T-helper 22 cell (primary cell): ENCODE results near the gene ATOH8.

Source experiments
- DNase-seq: peaks from one replicate; pipeline ENCODE4 v3.0.0-alpha.2; 2020; ENCODE audit warnings: low read depth

ATOH8 gene

DNA sequence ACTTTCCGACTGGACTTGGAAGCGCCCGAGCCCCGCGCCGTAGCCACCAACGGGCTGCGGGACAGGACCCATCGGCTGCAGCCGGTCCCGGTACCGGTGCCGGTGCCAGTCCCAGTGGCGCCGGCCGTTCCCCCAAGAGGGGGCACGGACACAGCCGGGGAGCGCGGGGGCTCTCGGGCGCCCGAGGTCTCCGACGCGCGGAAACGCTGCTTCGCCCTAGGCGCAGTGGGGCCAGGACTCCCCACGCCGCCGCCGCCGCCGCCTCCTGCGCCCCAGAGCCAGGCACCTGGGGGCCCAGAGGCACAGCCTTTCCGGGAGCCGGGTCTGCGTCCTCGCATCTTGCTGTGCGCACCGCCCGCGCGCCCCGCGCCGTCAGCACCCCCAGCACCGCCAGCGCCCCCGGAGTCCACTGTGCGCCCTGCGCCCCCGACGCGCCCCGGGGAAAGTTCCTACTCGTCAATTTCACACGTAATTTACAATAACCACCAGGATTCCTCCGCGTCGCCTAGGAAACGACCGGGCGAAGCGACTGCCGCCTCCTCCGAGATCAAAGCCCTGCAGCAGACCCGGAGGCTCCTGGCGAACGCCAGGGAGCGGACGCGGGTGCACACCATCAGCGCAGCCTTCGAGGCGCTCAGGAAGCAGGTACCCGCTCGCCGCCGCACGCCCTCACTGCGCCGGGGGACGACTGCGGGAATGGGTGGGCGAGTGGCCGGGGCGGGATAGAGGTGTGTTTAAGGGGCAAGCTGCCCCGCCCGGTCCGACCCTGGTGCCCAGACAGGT is 713 bp downstream of the ATOH8 start:
- no peak for DNase-seq

DNA sequence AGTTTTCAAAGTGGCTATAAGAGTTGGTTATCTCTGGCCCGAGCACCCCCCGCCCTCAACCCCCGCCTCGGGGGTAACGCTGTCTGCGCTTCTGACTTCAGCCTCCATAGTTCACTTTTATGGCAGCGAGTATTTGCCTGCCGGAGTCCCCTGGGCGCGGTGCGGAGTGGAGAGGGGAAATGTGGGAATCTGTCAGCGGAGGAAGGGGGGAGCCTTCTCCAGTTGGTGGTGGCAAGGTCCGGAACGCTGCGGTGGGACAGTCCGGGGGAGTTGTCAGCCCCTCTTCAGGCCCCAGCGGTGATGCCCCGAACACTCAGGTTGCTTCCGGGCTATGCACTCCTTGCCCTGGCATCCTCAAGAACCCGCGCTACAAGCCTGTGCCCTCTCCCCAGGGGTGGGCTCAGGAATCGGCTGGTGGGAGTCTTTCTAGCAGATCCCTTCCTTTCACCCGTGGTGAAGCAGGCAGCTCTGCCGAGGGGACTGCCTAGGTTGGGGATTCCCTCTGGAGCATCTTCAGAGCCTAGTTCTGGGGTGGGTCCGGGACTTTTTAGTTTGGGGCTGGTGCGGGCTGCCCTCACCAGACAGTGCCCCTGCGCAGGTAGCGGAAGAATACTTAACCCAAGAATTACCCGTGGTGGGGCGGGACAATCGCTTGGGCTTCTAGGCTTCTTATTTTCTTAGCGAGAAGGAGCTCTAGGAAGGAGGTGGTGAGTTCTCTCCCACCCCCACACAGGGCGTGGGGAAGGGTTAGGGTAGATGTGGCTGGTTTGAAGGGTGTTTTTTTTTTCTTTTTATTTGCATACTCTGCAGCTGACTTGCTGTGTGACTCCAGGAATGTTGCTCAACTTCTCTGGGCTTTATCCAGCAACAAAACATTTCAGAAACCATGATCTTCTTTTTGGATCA is 1.6 kb downstream of the ATOH8 start:
- DNase-seq: no peak

GRCh38 chr2:85756195-85756594 is 2.4 kb downstream of the ATOH8 start:
- no peak for DNase-seq

DNA sequence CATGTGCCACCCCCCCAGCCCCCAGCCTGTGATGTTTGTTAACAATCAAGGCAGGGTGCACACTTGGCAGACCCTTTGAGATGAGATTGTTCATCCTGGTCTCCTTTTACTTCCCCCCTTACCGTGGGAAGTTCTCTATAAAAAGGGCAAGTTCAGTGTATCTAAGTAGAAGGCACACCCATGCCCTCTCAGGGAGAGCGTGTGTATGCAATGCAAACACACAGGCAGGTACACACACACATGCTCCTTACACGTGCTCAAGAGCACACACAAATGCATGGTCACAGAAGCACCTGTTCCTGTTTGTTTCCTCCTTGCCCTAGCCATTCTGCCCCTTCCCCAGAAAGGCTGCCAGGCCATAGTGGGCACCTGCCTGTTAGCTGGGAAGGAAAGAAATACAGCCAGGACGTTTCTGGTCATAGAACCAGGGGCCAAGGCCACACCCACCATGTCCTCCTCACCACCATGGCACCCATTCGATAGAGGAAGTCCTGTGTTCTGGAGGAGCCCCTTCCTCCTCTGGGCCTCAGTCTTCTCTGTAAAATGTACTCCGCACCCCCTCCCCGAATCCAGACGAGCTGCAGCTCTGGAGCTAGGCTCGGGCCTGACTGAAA is 3.1 kb downstream of the ATOH8 start:
- no peak for DNase-seq

GRCh38 chr2:85757860-85758259 is 4.1 kb downstream of the ATOH8 start:
- no peak for DNase-seq

- no peak for DNase-seq
Observed at GRCh38 chr2:85758361-85759256, 4.8 kb downstream of the ATOH8 start.

DNA sequence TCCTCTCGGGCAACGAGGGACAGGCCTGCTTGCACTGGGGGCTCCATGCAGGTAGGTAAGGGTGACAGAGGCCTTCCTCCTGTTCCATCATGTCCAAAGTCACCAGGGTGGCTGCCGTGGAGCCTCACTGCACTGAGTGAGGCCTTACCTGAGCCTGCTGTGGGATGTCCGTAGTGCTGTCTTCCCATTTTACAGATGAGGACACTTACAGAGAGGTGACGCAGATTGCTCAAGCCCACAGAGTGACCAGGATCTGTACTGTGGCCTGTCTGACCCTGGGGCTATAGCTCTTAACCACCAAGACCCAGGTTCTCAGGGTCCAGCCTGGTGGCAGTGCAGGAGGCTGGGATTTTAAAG is 5.4 kb downstream of the ATOH8 start:
- no peak for DNase-seq

DNA sequence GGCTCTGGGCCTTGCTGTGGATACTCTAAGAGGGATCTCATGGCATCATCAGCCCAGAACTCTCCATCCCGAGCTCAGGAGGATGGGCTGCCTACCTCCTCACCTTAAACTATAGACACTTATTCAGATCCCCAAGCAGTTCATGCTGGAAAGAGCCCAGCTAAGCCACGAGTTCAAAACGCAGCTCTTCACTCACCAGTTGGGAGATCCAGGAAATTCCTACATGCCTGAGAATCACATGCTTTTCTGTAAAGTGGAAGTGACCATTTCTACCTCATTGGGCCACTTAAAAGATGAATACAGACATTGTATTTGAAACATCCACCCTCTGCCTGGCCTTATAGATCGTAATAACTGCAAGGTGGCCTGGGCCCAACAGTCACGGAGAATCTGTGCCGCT is 6.6 kb downstream of the ATOH8 start:
- no peak for DNase-seq

GRCh38 chr2:85760872-85761271 is 7.1 kb downstream of the ATOH8 start:
- DNase-seq: no peak

GRCh38 chr2:85761512-85761944 is 7.7 kb downstream of the ATOH8 start:
- no peak for DNase-seq

- no peak for DNase-seq
Observed at GRCh38 chr2:85761946-85762345, 8.2 kb downstream of the ATOH8 start.

DNA sequence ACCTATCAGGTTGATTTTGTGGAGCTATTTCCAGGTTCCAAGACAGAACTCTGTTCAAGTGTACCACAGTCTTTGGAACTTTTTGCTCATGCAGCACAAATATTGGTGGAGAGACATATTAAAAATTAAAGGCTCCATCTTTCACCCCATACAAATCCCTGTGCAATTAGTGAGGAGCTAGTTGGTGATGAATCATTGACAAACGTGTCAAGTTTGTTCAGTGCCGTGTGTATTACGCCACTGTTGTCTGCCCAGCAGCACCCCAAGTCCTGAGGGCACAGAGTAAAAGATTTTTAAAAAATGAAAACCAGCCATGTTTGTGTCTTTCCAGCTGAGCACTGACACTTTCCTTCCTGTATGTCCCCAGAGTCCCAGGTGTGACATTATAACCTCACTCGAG is 9.3 kb downstream of the ATOH8 start:
- DNase-seq: no peak

GRCh38 chr2:85763831-85764230 is 10.0 kb downstream of the ATOH8 start:
- DNase-seq: no peak

GRCh38 chr2:85765081-85765731 is 11.4 kb downstream of the ATOH8 start:
- no peak for DNase-seq

DNA sequence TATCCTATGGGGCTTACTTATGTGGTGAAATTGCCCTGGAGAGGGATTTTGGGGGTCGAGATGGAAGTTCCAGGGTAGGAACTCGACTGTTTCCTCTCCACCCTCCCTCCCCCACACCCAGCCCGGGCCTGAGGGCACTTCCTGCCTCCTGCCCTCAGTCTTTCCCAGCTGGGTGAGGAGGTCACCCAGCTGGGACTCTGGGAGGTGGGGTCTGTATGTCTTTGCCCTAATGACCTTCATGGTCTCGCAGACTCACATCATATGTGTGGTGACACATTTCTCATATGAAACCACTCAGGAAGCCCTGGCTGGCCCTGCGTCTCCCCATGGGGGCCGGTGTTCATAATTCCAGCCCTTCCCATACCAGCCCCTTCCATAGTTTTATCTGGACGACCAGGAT is 12.4 kb downstream of the ATOH8 start:
- no peak for DNase-seq

DNA sequence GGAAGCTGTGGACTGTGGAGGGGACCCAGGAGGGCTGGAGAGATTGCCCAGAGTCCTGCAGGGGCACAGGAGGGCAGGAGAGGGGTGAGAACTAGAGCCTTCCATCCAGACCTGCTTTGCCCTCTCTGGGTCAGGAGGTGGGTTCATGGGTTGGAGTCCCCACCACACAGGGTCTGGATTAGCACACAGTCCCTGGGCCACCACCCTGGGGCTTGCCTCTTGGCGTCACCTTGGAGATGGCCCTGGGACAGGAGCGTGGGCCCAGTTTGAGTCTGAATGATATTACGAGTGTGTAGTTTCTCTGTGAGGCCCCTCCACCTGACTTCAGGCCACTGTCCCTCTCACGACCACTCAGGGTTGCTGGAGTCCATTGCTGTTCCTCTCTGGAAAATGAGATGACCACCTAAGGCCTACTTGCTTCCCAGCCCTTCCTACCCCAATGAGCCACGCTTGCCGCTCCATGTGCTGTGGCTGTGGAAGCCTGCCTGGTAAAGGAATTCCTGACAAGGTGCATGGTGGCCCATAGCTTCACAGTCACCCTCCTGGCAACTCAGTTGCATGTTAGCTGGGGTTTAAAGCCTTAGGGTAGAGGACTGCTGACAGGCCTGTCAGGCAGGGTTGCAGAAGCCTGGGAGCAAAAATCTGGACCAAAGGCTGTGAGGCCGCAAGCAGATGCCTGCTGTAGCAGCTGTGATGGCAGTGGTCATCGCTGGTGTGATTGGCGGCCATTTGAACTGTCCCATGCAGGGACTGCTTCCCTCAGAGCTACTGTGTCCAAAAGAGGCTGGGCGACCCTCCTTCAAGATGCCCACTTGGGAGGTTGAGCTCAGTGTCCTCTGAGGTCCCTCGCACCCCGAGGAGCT is 14.2 kb downstream of the ATOH8 start:
- DNase-seq: no peak

GRCh38 chr2:85768713-85769112 is 14.9 kb downstream of the ATOH8 start:
- no peak for DNase-seq

DNA sequence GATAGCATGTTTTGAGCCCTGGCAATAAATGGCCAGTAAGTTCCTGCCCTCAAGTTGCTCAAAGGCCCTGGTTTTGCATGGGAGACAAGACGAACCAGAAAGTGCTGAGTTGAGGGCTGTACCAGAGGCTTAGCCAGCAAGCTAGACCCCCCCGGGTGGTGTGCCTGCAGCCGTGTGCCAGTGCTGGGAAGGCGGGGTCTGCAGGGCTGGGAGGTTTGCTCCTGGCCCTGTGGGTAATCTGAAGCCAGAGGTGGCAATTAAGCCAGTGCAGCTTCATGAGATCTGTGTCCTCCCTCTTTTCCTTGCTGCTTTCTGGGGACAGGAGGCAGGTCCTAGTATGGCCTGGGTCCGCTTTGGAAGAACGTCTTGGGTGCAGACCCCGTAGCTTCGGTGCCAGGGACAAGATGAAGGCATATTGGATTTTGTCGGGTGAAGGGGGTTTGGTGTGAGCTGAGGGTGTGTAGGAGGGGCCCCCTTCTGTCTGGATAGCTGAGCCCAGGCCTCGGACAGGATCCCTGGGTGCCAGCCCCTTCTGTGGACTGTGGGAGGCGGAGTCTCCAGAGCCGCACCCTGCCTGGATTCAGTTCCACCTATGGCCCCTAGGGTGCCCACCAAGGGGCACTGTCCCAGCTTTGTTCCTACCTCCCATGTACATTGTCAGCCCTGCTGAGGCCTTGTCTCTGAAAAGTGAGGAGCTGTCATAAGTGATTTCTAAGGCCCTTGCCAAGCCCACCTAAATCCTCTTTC is 15.6 kb downstream of the ATOH8 start:
- DNase-seq: no peak

- no peak for DNase-seq
Observed at GRCh38 chr2:85769983-85770362, 16.2 kb downstream of the ATOH8 start.

DNA sequence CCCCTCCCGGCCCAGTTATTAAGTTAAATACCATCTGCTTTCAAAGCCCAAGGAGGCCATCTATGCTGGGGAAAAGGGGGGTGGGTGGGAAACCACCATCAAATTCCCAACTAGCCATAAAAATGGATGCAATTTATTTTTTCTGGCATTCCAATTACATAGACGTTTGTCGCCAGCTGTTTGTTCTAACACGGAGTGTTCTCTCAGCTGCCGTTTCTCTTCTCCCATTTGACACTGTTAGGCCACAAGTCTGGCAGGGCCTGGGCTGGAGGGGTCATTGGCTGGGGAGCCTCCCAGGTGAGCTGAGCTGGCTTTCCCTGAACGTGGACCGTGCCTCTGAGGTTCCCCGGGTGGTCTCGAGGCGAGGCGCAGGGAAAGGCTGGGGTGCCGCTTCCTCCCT is 16.6 kb downstream of the ATOH8 start:
- no peak for DNase-seq
